ENCODE results near the gene BANF1.

DNA sequence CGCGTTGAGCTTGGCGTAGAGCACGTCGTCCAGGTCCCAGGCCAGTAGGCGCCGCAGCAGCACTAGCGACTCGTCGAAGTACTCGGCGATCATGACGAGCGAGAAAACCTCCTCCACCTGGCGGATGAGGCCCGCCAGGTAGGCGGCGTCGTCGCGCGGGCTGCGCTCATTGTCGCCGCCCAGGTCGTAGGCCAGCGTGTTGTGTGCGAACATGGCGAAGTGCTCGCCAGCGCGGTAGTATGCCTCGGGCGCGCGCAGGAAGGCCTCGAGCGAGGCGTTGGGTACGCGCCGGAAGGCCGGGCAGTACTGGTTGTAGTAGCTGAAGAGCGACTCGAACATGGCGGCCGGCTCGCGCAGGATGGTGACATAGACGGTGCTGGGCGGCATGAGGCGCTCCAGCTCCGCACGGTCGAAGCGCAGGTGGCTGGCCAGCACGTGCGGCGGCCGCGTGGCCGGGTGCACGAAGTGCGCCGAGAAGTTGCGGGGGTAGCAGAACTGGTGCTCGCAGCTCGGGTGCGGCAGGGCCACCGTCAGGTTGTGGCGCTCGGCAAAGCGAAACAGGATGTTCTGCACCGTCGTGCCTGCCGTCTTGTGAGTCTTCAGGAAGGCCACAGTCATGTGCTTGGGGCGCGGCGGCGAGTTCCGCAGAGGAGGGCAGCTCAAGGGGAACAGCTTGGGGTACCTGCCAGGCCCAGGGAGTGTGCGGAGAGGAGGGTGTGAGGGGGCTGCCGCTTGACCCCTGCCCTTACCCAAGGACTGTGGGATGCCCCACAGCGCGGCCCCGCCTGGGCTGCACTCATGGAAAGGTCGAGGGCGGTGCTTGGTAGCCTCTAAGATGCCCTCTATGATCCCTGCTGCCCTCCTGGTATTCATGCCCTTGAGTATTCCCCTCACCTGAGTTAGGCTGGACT is 40.9 kb downstream of the BANF1 start:
- TF ChIP-seq CTCF (IDR thresholded peaks at IDR 0.05) (no peak), POLR2A (IDR thresholded peaks at IDR 0.05) (no peak)
